Endodermal cell (in vitro differentiated cells): ENCODE data around the gene EMID1. TPM values are rescaled to one million over a fixed set of nuclear protein-coding genes. Genes with fewer than 3 reads are reported as not detected.

Experiments used
- DNase-seq: peaks from one replicate; pipeline ENCODE4 v3.0.0-alpha.2; 2017
- H3K27ac ChIP-seq: 2 replicates; pipeline ENCODE4 v1.5.1; 2013; ENCODE audit warnings: mild to moderate bottlenecking, low read depth, low read length, moderate library complexity
- H3K27me3 ChIP-seq: 2 replicates; pipeline ENCODE4 v1.6.1; 2013; ENCODE audit warnings: mild to moderate bottlenecking, low read length, moderate library complexity; ENCODE audit not compliant: insufficient read depth, control insufficient read depth, poor library complexity, severe bottlenecking
- H3K36me3 ChIP-seq: 2 replicates; pipeline ENCODE4 v1.7.0; 2013; ENCODE audit warnings: mild to moderate bottlenecking, low read length, moderate library complexity; ENCODE audit not compliant: control insufficient read depth, insufficient read depth
- H3K4me1 ChIP-seq: one replicate; pipeline ENCODE4 v1.7.0; 2013; ENCODE audit warnings: low read length; ENCODE audit not compliant: control insufficient read depth, insufficient read depth
- H3K4me3 ChIP-seq: 2 replicates; pipeline ENCODE4 v1.5.1; 2013; ENCODE audit warnings: mild to moderate bottlenecking, low read length, moderate library complexity
- H3K9ac ChIP-seq: 2 replicates; pipeline ENCODE4 v1.6.1; 2013; ENCODE audit warnings: mild to moderate bottlenecking, low read length, moderate library complexity; ENCODE audit not compliant: poor library complexity, severe bottlenecking; ENCODE audit errors: extremely low read depth
- H3K9me3 ChIP-seq: 2 replicates; pipeline ENCODE4 v1.6.1; 2013; ENCODE audit warnings: mild to moderate bottlenecking, low read length, moderate library complexity; ENCODE audit not compliant: control insufficient read depth
- H3K27ac Mint-ChIP-seq: 2 replicates; pipeline ENCODE4 v1.8.0; 2020; ENCODE audit warnings: mixed read lengths
- H3K27me3 Mint-ChIP-seq: 2 replicates; pipeline ENCODE4 v1.8.0; 2021; ENCODE audit warnings: mild to moderate bottlenecking, mixed read lengths; ENCODE audit not compliant: insufficient read depth
- H3K36me3 Mint-ChIP-seq: 2 replicates; pipeline ENCODE4 v1.8.0; 2020; ENCODE audit warnings: low read depth, mixed read lengths
- H3K4me1 Mint-ChIP-seq: 2 replicates; pipeline ENCODE4 v1.8.0; 2020; ENCODE audit warnings: mixed read lengths
- H3K4me3 Mint-ChIP-seq: 2 replicates; pipeline ENCODE4 v1.8.0; 2020; ENCODE audit warnings: mild to moderate bottlenecking, moderate library complexity, mixed read lengths
- H3K9me3 Mint-ChIP-seq: 2 replicates; pipeline ENCODE4 v1.8.0; 2020; ENCODE audit warnings: mild to moderate bottlenecking, mixed read lengths
- WGBS, 2 experiments: methylation state at CpG; one replicate each; pipeline versions ENCODE4 v1.1.5 to v1.1.7; 2013; ENCODE audit warnings: missing lambda C conversion rate in 2 of 2, mixed read lengths in 1 of 2; ENCODE audit not compliant: insufficient coverage in 1 of 2, insufficient read length in 1 of 2; 5-methylcytosine and 5-hydroxymethylcytosine counted together
- total RNA-seq, 2 donors: library from RNA; stranded (reverse); fragmentation: NEBNext Ultra II Directional in 1 of 2; extraction: Animal tissue kit (Norgen Biotek cat#: 25700) in 1 of 2; gene quantifications; 2 replicates in 1 of 2; 3 replicates in 1 of 2; pipeline ENCODE4 v1.2.1, GENCODE V29; 2021
- TF ChIP-seq, protein P1 (sequence below): fragments of 200-600 bp; sonication (generic); conservative IDR thresholded peaks from 2 replicates; pipeline ENCODE4 v1.5.0; 2021; ENCODE audit warnings: antibody characterized with exemption, mild to moderate bottlenecking

EMID1 gene
- total RNA-seq, 2 donors from 2014 or later = 19.8 to 41.8 TPM

DNA sequence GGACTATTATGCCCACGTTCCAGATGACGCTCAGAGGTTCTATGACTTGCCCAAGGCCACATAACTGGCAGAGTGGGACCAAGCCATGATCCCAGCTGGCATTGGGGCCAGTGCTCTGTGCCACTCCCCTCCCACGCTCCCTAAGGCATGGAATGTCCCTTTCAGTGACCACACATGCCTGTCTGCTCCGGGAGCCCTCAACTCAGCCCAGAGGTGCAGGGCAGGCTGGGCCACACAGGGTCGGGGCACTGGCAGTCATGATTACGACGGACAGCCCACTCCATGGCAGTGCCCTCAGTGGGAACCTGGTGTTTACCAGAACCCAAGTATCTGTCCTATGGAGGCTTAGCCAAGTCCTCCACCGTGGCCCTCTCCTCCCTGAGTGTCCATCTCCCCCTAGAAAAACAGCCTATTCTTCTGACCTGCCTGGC lies 52.1 kb downstream of the EMID1 start:
- no peaks in the 10 kb centered on the region for H3K4me1 Mint-ChIP-seq
- H3K27ac ChIP-seq = no peak overlapping the region
- no peak overlapping the region for H3K4me3 Mint-ChIP-seq
- peaks cover 4% of the 10 kb centered on the region for H3K4me1 ChIP-seq
- no peak overlapping the region for H3K4me3 ChIP-seq
- no peaks in the 10 kb centered on the region for H3K36me3 ChIP-seq
- no peaks in the 10 kb centered on the region for H3K9me3 ChIP-seq
- H3K9ac ChIP-seq = no peak overlapping the region
- 79 to 83% methylated on average over 6 to 8 of the region's 8 CpGs for WGBS, 2 experiments
- H3K36me3 Mint-ChIP-seq = peaks cover 4% of the 10 kb centered on the region
- DNase-seq = no peak
- H3K27me3 ChIP-seq = no peaks in the 10 kb centered on the region
- no peaks in the 10 kb centered on the region for H3K27me3 Mint-ChIP-seq
- H3K9me3 Mint-ChIP-seq = no peaks in the 10 kb centered on the region
- no peak overlapping the region for H3K27ac Mint-ChIP-seq
- TF ChIP-seq, protein P1, sequence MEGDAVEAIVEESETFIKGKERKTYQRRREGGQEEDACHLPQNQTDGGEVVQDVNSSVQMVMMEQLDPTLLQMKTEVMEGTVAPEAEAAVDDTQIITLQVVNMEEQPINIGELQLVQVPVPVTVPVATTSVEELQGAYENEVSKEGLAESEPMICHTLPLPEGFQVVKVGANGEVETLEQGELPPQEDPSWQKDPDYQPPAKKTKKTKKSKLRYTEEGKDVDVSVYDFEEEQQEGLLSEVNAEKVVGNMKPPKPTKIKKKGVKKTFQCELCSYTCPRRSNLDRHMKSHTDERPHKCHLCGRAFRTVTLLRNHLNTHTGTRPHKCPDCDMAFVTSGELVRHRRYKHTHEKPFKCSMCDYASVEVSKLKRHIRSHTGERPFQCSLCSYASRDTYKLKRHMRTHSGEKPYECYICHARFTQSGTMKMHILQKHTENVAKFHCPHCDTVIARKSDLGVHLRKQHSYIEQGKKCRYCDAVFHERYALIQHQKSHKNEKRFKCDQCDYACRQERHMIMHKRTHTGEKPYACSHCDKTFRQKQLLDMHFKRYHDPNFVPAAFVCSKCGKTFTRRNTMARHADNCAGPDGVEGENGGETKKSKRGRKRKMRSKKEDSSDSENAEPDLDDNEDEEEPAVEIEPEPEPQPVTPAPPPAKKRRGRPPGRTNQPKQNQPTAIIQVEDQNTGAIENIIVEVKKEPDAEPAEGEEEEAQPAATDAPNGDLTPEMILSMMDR = no peak

DNA sequence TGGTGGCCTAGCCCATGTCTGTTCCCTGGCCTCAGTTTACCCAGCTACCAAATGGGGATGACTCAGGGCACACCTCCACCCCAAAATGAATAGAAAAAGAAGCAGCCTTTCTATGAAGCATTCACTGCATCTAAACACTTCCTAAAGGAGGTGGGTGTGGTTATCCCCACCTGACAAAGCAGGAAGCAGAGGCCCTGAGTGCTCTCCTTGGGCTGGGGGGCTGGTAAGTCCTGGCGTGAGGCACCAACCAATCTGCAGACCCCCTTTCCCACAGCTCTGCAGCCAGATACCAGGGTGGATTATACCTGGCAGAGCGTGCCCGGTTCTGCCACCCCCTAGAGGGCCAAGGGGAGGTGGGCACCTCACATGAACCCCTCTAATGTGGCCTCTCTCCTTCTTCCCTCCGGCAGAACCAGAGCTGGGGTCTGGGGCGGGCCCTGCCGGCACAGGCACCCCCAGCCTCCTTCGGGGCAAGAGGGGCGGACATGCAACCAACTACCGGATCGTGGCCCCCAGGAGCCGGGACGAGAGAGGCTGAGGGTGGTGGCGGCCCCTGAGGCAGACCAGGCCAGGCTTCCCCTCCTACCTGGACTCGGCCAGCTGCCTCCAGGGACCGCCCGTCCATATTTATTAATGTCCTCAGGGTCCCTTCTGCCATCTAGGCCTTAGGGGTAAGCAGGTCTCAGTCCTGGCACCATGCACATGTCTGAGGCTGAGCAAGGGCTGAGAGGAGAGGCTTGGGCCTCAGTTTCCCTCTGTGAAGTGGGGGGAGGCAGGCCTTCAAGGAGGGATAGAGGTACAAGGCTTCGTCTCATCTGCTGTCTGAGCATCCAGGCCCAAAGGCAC lies 52.9 kb downstream of the EMID1 start:
- peaks cover 4% of the 10 kb centered on the region for H3K36me3 Mint-ChIP-seq
- Histone ChIP-seq H3K9ac (no peak overlapping the region), H3K36me3 (no peaks in the 10 kb centered on the region), H3K9me3 (no peaks in the 10 kb centered on the region), H3K27me3 (no peaks in the 10 kb centered on the region), H3K4me3 (no peak overlapping the region), H3K27ac (peak overlapping the region; percentile 17), H3K4me1 (peaks cover 4% of the 10 kb centered on the region)
- no peaks in the 10 kb centered on the region for H3K27me3 Mint-ChIP-seq
- H3K4me3 Mint-ChIP-seq = no peak overlapping the region
- TF ChIP-seq, protein P1 = no peak
- no peak overlapping the region for H3K27ac Mint-ChIP-seq
- WGBS, 2 experiments = 94 to 95% methylated on average over 7 to 17 of the region's 17 CpGs
- H3K4me1 Mint-ChIP-seq = no peaks in the 10 kb centered on the region
- DNase-seq = no peak
- no peaks in the 10 kb centered on the region for H3K9me3 Mint-ChIP-seq

DNA sequence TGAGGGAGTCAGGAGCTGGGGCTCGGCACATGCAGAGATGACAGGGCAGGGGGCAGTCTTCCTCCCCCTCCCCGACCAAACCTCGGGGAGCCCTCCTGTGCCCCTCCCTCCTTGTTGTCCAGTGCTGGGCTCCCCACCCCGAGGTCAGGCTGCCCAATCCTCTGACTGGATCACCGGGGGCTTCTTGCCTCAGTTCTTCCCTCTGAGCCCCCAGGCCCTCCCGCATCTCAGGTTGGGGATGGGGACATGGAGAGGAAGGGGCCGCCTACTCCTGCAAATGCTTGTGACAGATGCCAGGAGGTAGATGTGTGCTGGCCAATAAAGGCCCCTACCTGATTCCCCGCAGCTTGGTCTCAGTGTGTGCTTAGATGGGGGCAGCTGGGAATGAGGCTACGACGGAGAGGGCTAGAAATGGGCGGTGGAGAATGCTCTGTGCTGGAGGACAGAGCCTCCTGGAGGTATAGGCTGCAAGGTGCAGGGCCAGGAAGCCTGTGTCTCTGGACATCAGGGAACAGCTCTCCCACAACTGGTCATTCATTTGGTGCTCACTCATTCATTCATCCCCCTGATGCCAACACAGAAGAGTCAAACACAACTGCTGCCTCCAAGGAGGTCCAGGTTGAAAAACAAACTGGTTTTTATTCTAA lies 53.7 kb downstream of the EMID1 start:
- Histone ChIP-seq H3K27me3 (no peaks in the 10 kb centered on the region), H3K9ac (no peak overlapping the region), H3K4me3 (no peak overlapping the region), H3K4me1 (no peaks in the 10 kb centered on the region), H3K9me3 (no peaks in the 10 kb centered on the region), H3K36me3 (peaks cover 7% of the 10 kb centered on the region), H3K27ac (no peak overlapping the region)
- TF ChIP-seq, protein P1 = peak; percentile 68
- H3K27me3 Mint-ChIP-seq = no peaks in the 10 kb centered on the region
- no peak overlapping the region for H3K4me3 Mint-ChIP-seq
- H3K36me3 Mint-ChIP-seq = peaks cover 7% of the 10 kb centered on the region
- no peaks in the 10 kb centered on the region for H3K4me1 Mint-ChIP-seq
- 85 to 91% methylated on average over 9 to 11 of the region's 11 CpGs for WGBS, 2 experiments
- DNase-seq = peak; percentile 82
- H3K9me3 Mint-ChIP-seq = no peaks in the 10 kb centered on the region
- H3K27ac Mint-ChIP-seq = peak overlapping the region; percentile 70
